H1 (cell line): ENCODE results near the gene IQCE. TPM values are rescaled to one million over a fixed set of nuclear protein-coding genes. Genes with fewer than 3 reads are reported as not detected.

ENCODE experiments used
- CTCF ChIA-PET: fragments of 300-600 bp; sonication (Branson Sonifier 250); formaldehyde crosslinking; loops from one replicate; lab custom pipeline; 2021; ENCODE audit not compliant: partially characterized antibody; lab: Charles Lee
- POLR2A ChIA-PET: fragments of 300-600 bp; sonication (Branson Sonifier 250); formaldehyde crosslinking; loops from one replicate; lab custom pipeline; 2021; ENCODE audit warnings: inconsistent platforms; ENCODE audit not compliant: partially characterized antibody; lab: Charles Lee
- DNase-seq, 2 experiments: peaks; one replicate each; pipeline versions ENCODE4 v3.0.0 to v3.0.0-alpha.2; 2010 to 2022; ENCODE audit warnings: low spot score in 2 of 2, low read depth in 1 of 2, mixed read lengths in 1 of 2
- FAIRE-seq: peaks from 2 replicates; lab custom pipeline; 2011; peaks lifted over from hg19 to GRCh38; lab: Jason Lieb, UNC
- H2AFZ ChIP-seq: 2 replicates; pipeline ENCODE4 v1.8.1; 2012; ENCODE audit warnings: low read length, inconsistent platforms
- H2AK5ac ChIP-seq: 2 replicates; pipeline ENCODE4 v1.6.1; 2013; ENCODE audit warnings: low read depth, low read length
- H2BK120ac ChIP-seq: replicated peaks from 2 replicates; pipeline ENCODE3; 2013; ENCODE audit warnings: low read depth, low read length, inconsistent platforms
- H2BK12ac ChIP-seq: 2 replicates; pipeline ENCODE4 v1.6.1; 2013; ENCODE audit warnings: low read depth, low read length
- H2BK15ac ChIP-seq: 2 replicates; pipeline ENCODE4 v1.6.1; 2013; ENCODE audit warnings: low read length
- H2BK20ac ChIP-seq: 2 replicates; pipeline ENCODE4 v1.6.1; 2013; ENCODE audit warnings: low read length
- H2BK5ac ChIP-seq: 2 replicates; pipeline ENCODE4 v1.6.1; 2013; ENCODE audit warnings: low read depth, low read length
- H3K14ac ChIP-seq: 2 replicates; pipeline ENCODE4 v1.6.1; 2013; ENCODE audit warnings: inconsistent platforms; ENCODE audit not compliant: insufficient read length
- H3K18ac ChIP-seq: 2 replicates; pipeline ENCODE4 v1.6.1; 2013; ENCODE audit warnings: low read length; ENCODE audit errors: extremely low read depth
- H3K23ac ChIP-seq: 2 replicates; pipeline ENCODE4 v1.6.1; 2013; ENCODE audit warnings: inconsistent platforms; ENCODE audit not compliant: insufficient read length
- H3K23me2 ChIP-seq: 2 replicates; pipeline ENCODE4 v1.6.1; 2013; ENCODE audit warnings: low read depth, low read length
- H3K27ac ChIP-seq: 2 replicates; pipeline ENCODE4 v1.6.1; 2011; ENCODE audit warnings: low read depth, low read length, inconsistent platforms
- H3K27me3 ChIP-seq, 4 experiments: replicated peaks in 1 of 4; 1 replicate in 1 of 4; 2 replicates in 3 of 4; pipeline versions ENCODE4 v1.6.1 to v1.8.1; 2011 to 2013; ENCODE audit warnings: low read length in 3 of 4, mild to moderate bottlenecking in 3 of 4, inconsistent platforms in 2 of 4, mixed read lengths in 2 of 4, moderate library complexity in 1 of 4; ENCODE audit not compliant: control insufficient read depth in 3 of 4, insufficient read depth in 3 of 4; ENCODE audit errors: extremely low read depth in 1 of 4
- H3K36me3 ChIP-seq, 4 experiments: 2 replicates each; pipeline versions ENCODE4 v1.6.1 to v1.8.1; 2011 to 2013; ENCODE audit warnings: mild to moderate bottlenecking in 4 of 4, low read length in 3 of 4, moderate library complexity in 2 of 4, control low read depth in 1 of 4, inconsistent platforms in 1 of 4; ENCODE audit not compliant: insufficient read depth in 4 of 4, control insufficient read depth in 2 of 4
- H3K4ac ChIP-seq: replicated peaks from 2 replicates; pipeline ENCODE3; 2013; ENCODE audit warnings: low read length, low read depth, mixed read lengths, inconsistent platforms; ENCODE audit not compliant: insufficient read length
- H3K4me1 ChIP-seq, 4 experiments: replicated peaks in 1 of 4; 1 replicate in 1 of 4; 2 replicates in 3 of 4; pipeline versions ENCODE4 v1.6.1 to v1.8.1; 2011 to 2013; ENCODE audit warnings: low read length in 3 of 4, inconsistent platforms in 2 of 4, mixed read lengths in 1 of 4; ENCODE audit not compliant: insufficient read depth in 4 of 4, control insufficient read depth in 3 of 4
- H3K4me2 ChIP-seq, 2 experiments: 2 replicates each; pipeline versions ENCODE4 v1.6.1 to v1.8.1; 2011 to 2013; ENCODE audit warnings: low read depth in 2 of 2, low read length in 2 of 2, control low read depth in 1 of 2, inconsistent platforms in 1 of 2, mild to moderate bottlenecking in 1 of 2; ENCODE audit not compliant: insufficient read depth in 1 of 2
- H3K4me3 ChIP-seq, 4 experiments: fragments of 200-600, 300-600 bp in 1 of 4; sonication (generic), shearing (Covaris generic), sonication (Bioruptor Twin) in 1 of 4; 2 replicates each; pipeline versions ENCODE4 v1.5.1 to v1.8.1; 2011 to 2016; ENCODE audit warnings: low read length in 4 of 4, low read depth in 3 of 4, control low read depth in 2 of 4, inconsistent platforms in 2 of 4, mild to moderate bottlenecking in 2 of 4, mixed read lengths in 1 of 4, moderate library complexity in 1 of 4; ENCODE audit not compliant: insufficient read depth in 2 of 4; ENCODE audit errors: extremely low read depth in 1 of 4
- H3K56ac ChIP-seq: replicated peaks from 2 replicates; pipeline ENCODE3; 2013; ENCODE audit warnings: low read depth, mild to moderate bottlenecking, mixed read lengths, low read length, inconsistent platforms; ENCODE audit not compliant: insufficient read length
- H3K79me1 ChIP-seq: 2 replicates; pipeline ENCODE4 v1.6.1; 2013; ENCODE audit warnings: low read depth, low read length, control low read depth
- H3K79me2 ChIP-seq, 2 experiments: 2 replicates each; pipeline versions ENCODE4 v1.6.1 to v1.8.1; 2012 to 2013; ENCODE audit warnings: low read length in 2 of 2, mild to moderate bottlenecking in 2 of 2, inconsistent platforms in 1 of 2; ENCODE audit not compliant: insufficient read depth in 2 of 2, control insufficient read depth in 1 of 2
- H3K9ac ChIP-seq, 4 experiments: replicated peaks in 1 of 4; 1 replicate in 1 of 4; 2 replicates in 3 of 4; pipeline versions ENCODE4 v1.6.1 to v1.8.1; 2011 to 2013; ENCODE audit warnings: low read depth in 3 of 4, low read length in 3 of 4, control low read depth in 2 of 4, mild to moderate bottlenecking in 2 of 4, moderate library complexity in 2 of 4, inconsistent platforms in 1 of 4; ENCODE audit errors: extremely low read depth in 1 of 4
- H3K9me3 ChIP-seq, 2 experiments: 2 replicates each; pipeline versions ENCODE4 v1.6.1 to v1.8.1; 2012 to 2013; ENCODE audit warnings: mild to moderate bottlenecking in 2 of 2, moderate library complexity in 2 of 2, control low read depth in 1 of 2, inconsistent platforms in 1 of 2, low read depth in 1 of 2, low read length in 1 of 2, mixed read lengths in 1 of 2; ENCODE audit not compliant: insufficient read depth in 2 of 2
- H4K20me1 ChIP-seq, 2 experiments: replicated peaks in 1 of 2; 2 replicates each; pipeline versions ENCODE3 to v1.8.1; 2011 to 2013; ENCODE audit warnings: inconsistent platforms in 2 of 2, low read length in 2 of 2, mild to moderate bottlenecking in 1 of 2; ENCODE audit not compliant: insufficient read depth in 2 of 2, control insufficient read depth in 1 of 2
- H4K5ac ChIP-seq: 2 replicates; pipeline ENCODE4 v1.6.1; 2013; ENCODE audit warnings: low read length, low read depth, mixed read lengths, inconsistent platforms; ENCODE audit not compliant: insufficient read length
- H4K8ac ChIP-seq: 2 replicates; pipeline ENCODE4 v1.8.0; 2013; ENCODE audit warnings: mild to moderate bottlenecking, moderate library complexity, low read length, inconsistent platforms; ENCODE audit not compliant: insufficient read depth; ENCODE audit errors: extremely low read depth
- H4K91ac ChIP-seq: replicated peaks from 2 replicates; pipeline ENCODE3; 2013; ENCODE audit warnings: low read length, mixed read lengths, inconsistent platforms; ENCODE audit not compliant: insufficient read length
- BRCA1 ChIP-seq: IDR thresholded peaks from 2 replicates; pipeline ENCODE4 v1.6.1; 2012; ENCODE audit warnings: low read depth, low read length, improper control_type of control experiment
- EGR1 ChIP-seq: IDR thresholded peaks from 2 replicates; pipeline ENCODE4 v1.6.1; 2011; ENCODE audit warnings: low read depth, low read length, borderline replicate concordance
- EP300 ChIP-seq, 2 experiments: IDR thresholded peaks; 1 replicate in 1 of 2; 2 replicates in 1 of 2; pipeline ENCODE4 v1.6.1; 2011 to 2012; ENCODE audit warnings: low read depth in 2 of 2, low read length in 2 of 2, mild to moderate bottlenecking in 2 of 2, borderline replicate concordance in 1 of 2, inconsistent platforms in 1 of 2, moderate library complexity in 1 of 2
- FOSL1 ChIP-seq: IDR thresholded peaks from 2 replicates; pipeline ENCODE4 v1.6.1; 2011; ENCODE audit warnings: mild to moderate bottlenecking, low read depth, low read length, moderate library complexity; ENCODE audit not compliant: insufficient read depth
- WGBS, 2 experiments: shearing (Covaris generic) in 1 of 2; methylation state at CpG; one replicate each; pipeline versions ENCODE4 v1.1.6 to v1.1.7; 2013 to 2015; ENCODE audit warnings: low lambda C conversion rate in 2 of 2, mixed read lengths in 2 of 2, inconsistent platforms in 1 of 2, low coverage in 1 of 2, missing lambda C conversion rate in 1 of 2; ENCODE audit not compliant: insufficient replicate concordance in 2 of 2, insufficient coverage in 1 of 2, insufficient read length in 1 of 2; ENCODE audit errors: extremely low coverage in 1 of 2, missing lambda C conversion rate in 1 of 2; 5-methylcytosine and 5-hydroxymethylcytosine counted together
- polyA plus RNA-seq, 7 experiments: library from polyadenylated mRNA; depleted of rRNA in 3 of 7; stranded (reverse) in 5 of 7; unstranded in 2 of 7; fragments of >200 nt in 5 of 7; fragments of 200-250 nt in 2 of 7; gene quantifications; 1 replicate in 5 of 7; 2 replicates in 1 of 7; 4 replicates in 1 of 7; pipeline versions ENCODE4 v1.2.1 to v1.2.3, GENCODE V29; 2011 to 2013; ENCODE audit warnings: missing spikeins in 2 of 7, mixed read lengths in 2 of 7
- total RNA-seq: library from RNA; stranded (reverse); fragmentation: NEBNext Ultra II Directional; extraction: Animal tissue kit (Norgen Biotek cat#: 25700); gene quantifications from 2 replicates; pipeline ENCODE4 v1.2.1, GENCODE V29; 2021

The IQCE gene
- total and polyA plus RNA-seq, 2 of the 8 experiments (the other 6 are each of a cell fraction or from before 2014, with no cell fraction given): 2.2 to 4.9 TPM

- Histone ChIP-seq H3K4ac (peak overlapping the region; percentile 69), H3K4me2 (no peak overlapping the region), H3K4me3 (no peak overlapping the region), H2BK5ac (peak overlapping the region; percentile 64), H3K4me1 (peaks cover 2 to 37% (median 26%) of the 10 kb centered on the region in 4 experiments), H3K36me3 (no peaks in the 10 kb centered on the region; a peak in 1 of 8 replicates), H2AK5ac (peak overlapping the region; percentile 83; the same call in 1 of the 2 replicates)
- no peak for FAIRE-seq
- TF ChIP-seq EP300 (IDR thresholded peaks at IDR 0.05; ENCODE audit: borderline replicate concordance in 1 of 2, low read depth in 2 of 2, low read length in 2 of 2) (no peak), FOSL1 (0 out of 2 replicates have a peak, but pooled peaks have one; percentile 25), BRCA1 (no peak), EGR1 (peak; percentile 56)
- TF ChIP-seq, all 59 proteins: peak for 2
- H4K8ac ChIP-seq: no peak overlapping the region; the same call in 1 of the 2 replicates
- H4K91ac ChIP-seq: peak overlapping the region; percentile 83
- no peak overlapping the region for H2BK120ac ChIP-seq
- POLR2A ChIA-PET: interaction anchor here (0.8 kb wide), 1 partner anchor 21 kb away, joined by 3 read pairs; no protein-coding TSS in a partner anchor
- no peak overlapping the region for H2BK20ac ChIP-seq
- H2BK15ac ChIP-seq: peak overlapping the region; percentile 61; the same call in 1 of the 2 replicates
- H4K5ac ChIP-seq: no peak overlapping the region
- H3K27me3 ChIP-seq: no peaks in the 10 kb centered on the region
- peaks cover 42% of the 10 kb centered on the region for H3K79me1 ChIP-seq
- no peak overlapping the region for H3K56ac ChIP-seq
- H3K23ac ChIP-seq: no peak overlapping the region
- DNase-seq: no peak
- H4K20me1 ChIP-seq: peaks cover 44 to 62% of the 10 kb centered on the region in 2 experiments
- H3K18ac ChIP-seq: no peak overlapping the region
- CTCF ChIA-PET: interaction anchor here (0.8 to 1.8 kb wide), 5 partner anchors 19 to 62 kb away, joined by 3 to 6 read pairs (median 4); no protein-coding TSS in a partner anchor
- peaks cover 17 to 81% of the 10 kb centered on the region in 2 experiments for H3K79me2 ChIP-seq
- H3K27ac ChIP-seq: 0 out of 2 replicates have a peak overlapping the region, but pooled peaks have one; percentile 5
- no peak overlapping the region for H3K14ac ChIP-seq
- H3K23me2 ChIP-seq: no peaks in the 10 kb centered on the region; the same call in 1 of the 2 replicates
- no peak overlapping the region; a peak in 2 of 7 replicates for H3K9ac ChIP-seq
- WGBS, 2 experiments: 85% methylated on average over 37 of the region's 37 CpGs; no CpG with 5 or more reads in 1 of the 2 experiments
- H2AFZ ChIP-seq: no peak overlapping the region
- no peaks in the 10 kb centered on the region for H3K9me3 ChIP-seq
- H2BK12ac ChIP-seq: 0 out of 2 replicates have a peak overlapping the region, but pooled peaks have one; percentile 9
These were observed 81.1 kb downstream of the IQCE start for GRCh38 chr7:2639695-2640481.
